HG02981 (cell line): ENCODE measurements around the gene SEPTIN7.

Experiments used
- ATAC-seq: cut with Tn5 transposase; IDR thresholded peaks from one replicate; pipeline ENCODE4 v1.9.1; 2021; ENCODE audit warnings: mild to moderate bottlenecking, moderate library complexity; ENCODE audit not compliant: unreplicated experiment

Gene SEPTIN7

DNA sequence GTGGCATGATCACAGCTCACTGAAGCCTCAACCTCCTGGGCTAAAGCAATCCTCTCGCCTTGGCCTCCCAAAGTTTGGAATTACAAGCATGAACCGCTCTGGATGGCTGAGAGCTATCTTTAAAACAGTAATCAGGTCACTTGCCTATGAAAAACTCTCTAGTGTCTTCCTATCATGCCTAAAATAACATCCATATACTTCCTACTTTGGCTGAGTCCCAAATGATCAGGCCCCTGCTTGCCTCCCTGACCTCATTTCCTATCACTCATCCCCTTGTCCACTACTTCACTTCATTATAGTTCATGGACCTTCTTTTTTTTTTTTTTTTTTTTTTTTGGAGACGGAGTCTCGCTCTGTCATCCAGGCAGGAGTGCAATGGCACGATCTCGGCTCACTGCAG, 28.0 kb downstream of the SEPTIN7 start:
- ATAC-seq = no peak

DNA sequence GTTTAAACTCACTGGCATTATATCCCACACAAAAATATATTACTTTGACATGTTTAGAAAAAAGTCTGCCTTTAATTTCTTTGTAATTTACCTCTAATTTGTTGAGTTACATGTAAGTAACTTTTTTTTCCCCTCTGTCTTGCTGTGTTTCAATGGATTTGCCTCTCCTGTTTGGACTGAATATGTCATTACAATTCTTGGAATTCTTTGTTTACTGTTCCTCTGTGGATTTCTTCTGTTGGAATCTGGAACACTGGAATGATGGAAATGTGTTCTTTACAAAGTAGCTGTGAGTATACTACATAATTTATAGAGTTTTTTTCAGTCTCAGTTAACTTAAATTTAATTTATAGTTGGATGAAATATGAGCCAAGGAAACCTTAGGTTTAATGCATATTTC, 30.4 kb downstream of the SEPTIN7 start:
- ATAC-seq = no peak

DNA sequence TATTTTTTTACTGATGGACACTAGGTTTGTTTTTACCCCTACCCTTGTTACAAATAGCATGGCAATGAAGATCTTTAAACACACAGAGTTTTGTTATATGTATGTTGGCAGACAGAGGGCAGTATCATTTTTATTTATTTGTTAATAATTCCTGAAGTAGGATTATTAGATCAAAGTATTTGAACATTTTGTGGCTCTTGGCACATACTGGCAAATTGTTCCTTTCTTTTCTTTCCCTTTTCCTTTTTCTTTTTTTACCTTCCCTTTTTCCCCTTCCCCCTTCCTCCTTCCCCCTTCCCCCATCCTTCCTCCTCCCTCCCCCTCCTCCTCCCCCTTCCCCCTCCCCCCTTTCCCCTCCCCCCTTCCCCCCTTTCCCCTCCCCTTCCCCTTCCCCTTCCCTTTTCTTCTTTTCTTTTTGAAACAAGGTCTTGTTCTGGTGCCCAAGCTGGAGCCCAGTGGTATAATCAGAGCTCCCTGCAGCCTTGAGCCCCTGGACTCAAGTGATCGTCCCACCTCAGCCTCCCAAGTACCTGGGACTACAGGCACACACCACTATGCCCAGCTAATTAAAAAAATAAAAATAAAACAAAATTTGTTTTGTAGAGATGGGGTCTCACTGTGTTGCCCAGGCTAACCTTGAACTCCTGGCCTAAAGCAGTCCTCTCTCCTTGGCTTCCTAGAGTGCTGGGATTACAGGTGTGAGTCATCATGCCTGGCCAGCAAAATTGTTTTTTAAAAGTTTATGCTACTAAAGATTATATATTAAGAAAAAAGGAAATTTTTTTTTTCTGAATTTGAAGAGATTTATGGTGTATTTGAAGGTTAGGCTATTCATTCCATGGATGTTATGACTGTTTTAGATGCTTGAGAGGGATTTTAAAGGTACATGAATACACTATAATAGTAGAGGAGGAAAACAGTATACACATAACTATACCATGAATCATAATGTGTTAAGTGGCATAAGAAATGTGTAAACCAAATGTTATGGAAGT, 39.3 kb downstream of the SEPTIN7 start:
- ATAC-seq = no peak

DNA sequence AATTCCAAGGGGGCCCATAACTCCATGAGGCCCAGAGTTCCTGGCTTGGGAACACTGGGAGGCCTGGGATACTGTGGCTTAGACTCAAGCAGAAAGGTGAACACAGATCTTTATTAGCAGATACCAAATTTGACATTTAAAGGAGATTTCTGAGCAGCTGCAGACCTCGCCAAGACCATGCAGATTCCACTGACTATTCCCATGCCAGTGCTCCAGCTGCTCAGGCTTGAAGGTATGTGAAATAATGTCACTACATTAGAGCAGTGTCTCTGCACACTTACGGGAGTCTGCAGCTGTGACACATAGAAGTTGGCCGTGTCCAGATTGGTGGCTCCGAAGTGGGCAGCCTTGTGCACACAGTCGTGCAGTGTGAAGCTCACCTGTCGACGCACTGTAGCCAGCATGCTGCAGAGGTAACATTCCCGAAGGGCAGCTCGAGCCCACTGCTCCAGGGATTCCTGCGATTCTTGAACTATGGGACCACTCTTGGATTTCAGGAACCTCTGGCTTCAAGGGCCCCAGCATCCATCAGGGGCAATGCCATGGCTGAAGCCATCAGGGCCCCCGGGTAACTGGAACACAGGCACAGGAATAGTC, 46.1 kb downstream of the SEPTIN7 start:
- no peak for ATAC-seq

DNA sequence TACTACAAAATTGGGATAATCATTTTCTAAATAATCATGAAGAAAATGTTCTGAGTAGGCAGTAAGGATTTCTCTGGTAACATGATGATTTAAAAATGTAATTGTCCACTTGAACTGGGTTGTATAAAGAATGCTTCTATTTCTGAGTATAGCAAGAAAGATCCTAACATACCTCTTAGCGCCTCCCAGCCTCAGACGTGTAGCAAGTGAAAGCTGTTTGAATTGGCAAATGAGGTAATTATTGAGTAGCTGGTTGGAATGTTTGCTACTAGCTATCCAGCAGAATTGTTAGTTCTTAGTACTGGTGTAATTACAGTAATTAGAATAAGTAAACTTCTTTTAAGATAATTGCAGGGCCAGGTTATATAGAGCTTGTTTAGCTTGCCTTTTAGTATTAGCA, 47.9 kb downstream of the SEPTIN7 start:
- ATAC-seq = no peak

DNA sequence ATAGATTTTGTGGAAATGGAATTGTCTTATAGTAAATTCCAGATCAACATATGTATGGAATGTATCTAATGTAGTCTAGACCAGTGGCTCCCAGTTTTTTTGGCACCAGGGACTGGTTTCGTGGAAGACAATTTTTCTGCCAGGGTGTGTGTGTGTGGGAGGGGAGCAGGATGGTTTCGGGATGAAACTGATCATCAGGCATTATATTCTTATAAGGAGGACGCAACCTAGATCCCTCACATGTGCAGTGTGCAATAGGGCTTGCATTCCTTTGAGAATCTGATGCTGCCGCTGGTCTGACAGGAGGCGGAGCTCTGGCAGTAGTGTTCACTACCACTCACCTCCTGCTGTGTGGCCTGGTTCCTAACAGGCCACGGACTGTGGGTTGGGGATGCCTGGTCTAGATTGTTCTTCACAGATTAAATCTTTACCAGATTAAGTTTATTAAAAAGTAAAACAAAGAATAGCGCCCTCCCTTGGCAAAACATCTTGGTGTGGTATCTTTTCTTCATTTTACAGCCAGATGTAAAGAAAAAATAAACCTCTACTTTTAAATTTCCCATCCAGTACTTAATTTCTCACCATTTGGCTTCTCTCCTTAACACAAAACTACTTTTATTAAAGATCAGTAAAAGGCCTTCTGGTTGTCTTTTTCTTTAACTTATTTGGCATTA, 48.4 kb downstream of the SEPTIN7 start:
- no peak for ATAC-seq

DNA sequence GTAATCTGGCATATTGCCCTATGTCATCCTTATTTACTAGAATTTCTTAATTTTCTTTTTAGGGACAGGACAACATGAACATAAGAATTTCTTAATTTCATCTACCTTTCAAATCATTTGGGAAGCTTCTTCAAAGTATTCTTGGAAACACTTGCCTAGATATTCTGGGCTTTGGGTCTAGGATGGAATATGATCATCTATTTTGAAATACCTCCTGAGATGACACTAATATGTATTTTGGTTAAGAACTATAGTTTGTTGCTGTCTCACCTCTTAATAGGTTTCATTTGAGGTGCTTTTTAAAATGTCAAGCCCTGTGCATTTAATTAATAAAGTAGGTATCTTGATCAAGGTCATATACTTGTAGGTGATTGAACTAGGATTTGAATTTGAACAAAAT, 49.1 kb downstream of the SEPTIN7 start:
- no peak for ATAC-seq
